Measurements from ENCODE around the gene DCX.

DNA sequence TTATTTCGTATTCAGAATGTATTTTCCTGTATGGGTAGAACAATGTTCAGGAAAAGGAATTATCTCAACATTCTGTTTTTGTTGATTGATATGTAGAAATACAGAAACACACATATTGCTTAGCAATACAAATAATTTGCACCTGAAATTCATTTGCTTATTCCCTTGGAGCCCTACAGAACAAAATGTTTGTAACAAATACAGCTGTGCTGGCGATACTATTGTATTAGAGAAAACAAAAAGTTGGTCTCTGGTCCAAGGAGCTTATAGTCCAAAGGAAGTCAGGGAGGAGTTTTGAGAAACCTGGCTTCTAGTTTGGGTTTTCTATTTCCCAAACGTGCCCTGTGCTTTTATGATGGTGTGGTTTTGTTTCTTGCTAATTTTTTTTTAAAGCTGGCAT lies 104.0 kb downstream of the DCX start:
- TF ChIP-seq, protein P1, sequence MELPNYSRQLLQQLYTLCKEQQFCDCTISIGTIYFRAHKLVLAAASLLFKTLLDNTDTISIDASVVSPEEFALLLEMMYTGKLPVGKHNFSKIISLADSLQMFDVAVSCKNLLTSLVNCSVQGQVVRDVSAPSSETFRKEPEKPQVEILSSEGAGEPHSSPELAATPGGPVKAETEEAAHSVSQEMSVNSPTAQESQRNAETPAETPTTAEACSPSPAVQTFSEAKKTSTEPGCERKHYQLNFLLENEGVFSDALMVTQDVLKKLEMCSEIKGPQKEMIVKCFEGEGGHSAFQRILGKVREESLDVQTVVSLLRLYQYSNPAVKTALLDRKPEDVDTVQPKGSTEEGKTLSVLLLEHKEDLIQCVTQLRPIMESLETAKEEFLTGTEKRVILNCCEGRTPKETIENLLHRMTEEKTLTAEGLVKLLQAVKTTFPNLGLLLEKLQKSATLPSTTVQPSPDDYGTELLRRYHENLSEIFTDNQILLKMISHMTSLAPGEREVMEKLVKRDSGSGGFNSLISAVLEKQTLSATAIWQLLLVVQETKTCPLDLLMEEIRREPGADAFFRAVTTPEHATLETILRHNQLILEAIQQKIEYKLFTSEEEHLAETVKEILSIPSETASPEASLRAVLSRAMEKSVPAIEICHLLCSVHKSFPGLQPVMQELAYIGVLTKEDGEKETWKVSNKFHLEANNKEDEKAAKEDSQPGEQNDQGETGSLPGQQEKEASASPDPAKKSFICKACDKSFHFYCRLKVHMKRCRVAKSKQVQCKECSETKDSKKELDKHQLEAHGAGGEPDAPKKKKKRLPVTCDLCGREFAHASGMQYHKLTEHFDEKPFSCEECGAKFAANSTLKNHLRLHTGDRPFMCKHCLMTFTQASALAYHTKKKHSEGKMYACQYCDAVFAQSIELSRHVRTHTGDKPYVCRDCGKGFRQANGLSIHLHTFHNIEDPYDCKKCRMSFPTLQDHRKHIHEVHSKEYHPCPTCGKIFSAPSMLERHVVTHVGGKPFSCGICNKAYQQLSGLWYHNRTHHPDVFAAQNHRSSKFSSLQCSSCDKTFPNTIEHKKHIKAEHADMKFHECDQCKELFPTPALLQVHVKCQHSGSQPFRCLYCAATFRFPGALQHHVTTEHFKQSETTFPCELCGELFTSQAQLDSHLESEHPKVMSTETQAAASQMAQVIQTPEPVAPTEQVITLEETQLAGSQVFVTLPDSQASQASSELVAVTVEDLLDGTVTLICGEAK (IDR thresholded peaks at IDR 0.05): no peak
- TF ChIP-seq, protein P1 (CRISPR knock-in tag; IDR thresholded peaks at IDR 0.05): no peak
- TF ChIP-seq ZNF41 (CRISPR knock-in tag; conservative IDR thresholded peaks at IDR 0.05) (no peak), ERF (CRISPR knock-in tag; IDR thresholded peaks at IDR 0.05) (no peak), TEAD1 (CRISPR knock-in tag; IDR thresholded peaks at IDR 0.05) (no peak), ZNF24 (IDR thresholded peaks at IDR 0.05) (no peak)
- TF ChIP-seq, protein P2, sequence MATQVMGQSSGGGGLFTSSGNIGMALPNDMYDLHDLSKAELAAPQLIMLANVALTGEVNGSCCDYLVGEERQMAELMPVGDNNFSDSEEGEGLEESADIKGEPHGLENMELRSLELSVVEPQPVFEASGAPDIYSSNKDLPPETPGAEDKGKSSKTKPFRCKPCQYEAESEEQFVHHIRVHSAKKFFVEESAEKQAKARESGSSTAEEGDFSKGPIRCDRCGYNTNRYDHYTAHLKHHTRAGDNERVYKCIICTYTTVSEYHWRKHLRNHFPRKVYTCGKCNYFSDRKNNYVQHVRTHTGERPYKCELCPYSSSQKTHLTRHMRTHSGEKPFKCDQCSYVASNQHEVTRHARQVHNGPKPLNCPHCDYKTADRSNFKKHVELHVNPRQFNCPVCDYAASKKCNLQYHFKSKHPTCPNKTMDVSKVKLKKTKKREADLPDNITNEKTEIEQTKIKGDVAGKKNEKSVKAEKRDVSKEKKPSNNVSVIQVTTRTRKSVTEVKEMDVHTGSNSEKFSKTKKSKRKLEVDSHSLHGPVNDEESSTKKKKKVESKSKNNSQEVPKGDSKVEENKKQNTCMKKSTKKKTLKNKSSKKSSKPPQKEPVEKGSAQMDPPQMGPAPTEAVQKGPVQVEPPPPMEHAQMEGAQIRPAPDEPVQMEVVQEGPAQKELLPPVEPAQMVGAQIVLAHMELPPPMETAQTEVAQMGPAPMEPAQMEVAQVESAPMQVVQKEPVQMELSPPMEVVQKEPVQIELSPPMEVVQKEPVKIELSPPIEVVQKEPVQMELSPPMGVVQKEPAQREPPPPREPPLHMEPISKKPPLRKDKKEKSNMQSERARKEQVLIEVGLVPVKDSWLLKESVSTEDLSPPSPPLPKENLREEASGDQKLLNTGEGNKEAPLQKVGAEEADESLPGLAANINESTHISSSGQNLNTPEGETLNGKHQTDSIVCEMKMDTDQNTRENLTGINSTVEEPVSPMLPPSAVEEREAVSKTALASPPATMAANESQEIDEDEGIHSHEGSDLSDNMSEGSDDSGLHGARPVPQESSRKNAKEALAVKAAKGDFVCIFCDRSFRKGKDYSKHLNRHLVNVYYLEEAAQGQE (IDR thresholded peaks at IDR 0.05; ENCODE audit: borderline replicate concordance): no peak
- TF ChIP-seq, protein P2 (CRISPR knock-in tag; IDR thresholded peaks at IDR 0.05; ENCODE audit: low read depth): no peak

All from K562 (cell line).